H1 (cell line): ENCODE data around the gene CALHM5. TPM values are rescaled to one million over a fixed set of nuclear protein-coding genes. Genes with fewer than 3 reads are reported as not detected.

ENCODE experiments used
- BCL11A ChIP-seq, 2 experiments: IDR thresholded peaks; one replicate each; pipeline ENCODE4 v1.6.1; 2011; ENCODE audit warnings: low read depth in 2 of 2, low read length in 2 of 2, mild to moderate bottlenecking in 2 of 2
- CEBPB ChIP-seq: IDR thresholded peaks from 2 replicates; pipeline ENCODE4 v1.6.1; 2012; ENCODE audit warnings: low read depth, low read length
- CREB1 ChIP-seq: IDR thresholded peaks from 2 replicates; pipeline ENCODE4 v1.6.1; 2012; ENCODE audit warnings: inconsistent platforms
- CTBP2 ChIP-seq: IDR thresholded peaks from 2 replicates; pipeline ENCODE4 v1.7.0; 2011; ENCODE audit warnings: borderline replicate concordance, mild to moderate bottlenecking, moderate library complexity, mixed read lengths, low read length; ENCODE audit not compliant: insufficient read depth, insufficient read length
- CTCF ChIP-seq, 3 experiments: IDR thresholded peaks; 1 replicate in 2 of 3; 2 replicates in 1 of 3; pipeline versions ENCODE4 v1.5.1 to v1.6.1; 2011; ENCODE audit warnings: low read length in 3 of 3, mild to moderate bottlenecking in 3 of 3, inconsistent platforms in 2 of 3, low read depth in 1 of 3, moderate library complexity in 1 of 3; ENCODE audit not compliant: insufficient read depth in 1 of 3; ENCODE audit errors: control extremely low read depth in 1 of 3
- EGR1 ChIP-seq: IDR thresholded peaks from 2 replicates; pipeline ENCODE4 v1.6.1; 2011; ENCODE audit warnings: low read depth, low read length, borderline replicate concordance
- EP300 ChIP-seq, 2 experiments: IDR thresholded peaks; 1 replicate in 1 of 2; 2 replicates in 1 of 2; pipeline ENCODE4 v1.6.1; 2011 to 2012; ENCODE audit warnings: low read depth in 2 of 2, low read length in 2 of 2, mild to moderate bottlenecking in 2 of 2, borderline replicate concordance in 1 of 2, inconsistent platforms in 1 of 2, moderate library complexity in 1 of 2
- EZH2 ChIP-seq: fragments of 200-600 bp; sonication (generic); IDR thresholded peaks from 2 replicates; pipeline ENCODE4 v1.7.1; 2012; ENCODE audit warnings: low read depth, mild to moderate bottlenecking, moderate library complexity, low read length, inconsistent platforms; ENCODE audit not compliant: severe bottlenecking
- HDAC2 ChIP-seq, 2 experiments: fragments of 300-600 bp in 1 of 2; sonication (generic) in 1 of 2; IDR thresholded peaks; 2 replicates each; pipeline ENCODE4 v1.6.1; 2011 to 2012; ENCODE audit warnings: low read depth in 2 of 2, low read length in 2 of 2, mild to moderate bottlenecking in 2 of 2, moderate library complexity in 2 of 2, borderline replicate concordance in 1 of 2, inconsistent platforms in 1 of 2
- JUN ChIP-seq: IDR thresholded peaks from 2 replicates; pipeline ENCODE4 v1.6.1; 2011; ENCODE audit warnings: low read depth, mild to moderate bottlenecking, improper control_type of control experiment, low read length
- MAX ChIP-seq: IDR thresholded peaks from 2 replicates; pipeline ENCODE4 v1.6.1; 2012; ENCODE audit warnings: inconsistent platforms
- POLR2AphosphoS5 ChIP-seq: IDR thresholded peaks from 2 replicates; pipeline ENCODE4 v1.6.1; 2011; ENCODE audit warnings: low read depth, low read length
- RXRA ChIP-seq: IDR thresholded peaks from 2 replicates; pipeline ENCODE4 v1.6.1; 2011; ENCODE audit warnings: low read depth, mild to moderate bottlenecking, low read length, moderate library complexity; ENCODE audit not compliant: insufficient read depth
- SP1 ChIP-seq: IDR thresholded peaks from 2 replicates; pipeline ENCODE4 v1.6.1; 2011; ENCODE audit warnings: low read depth, low read length
- SP2 ChIP-seq: IDR thresholded peaks from 2 replicates; pipeline ENCODE4 v1.6.1; 2012; ENCODE audit warnings: mild to moderate bottlenecking, low read length, inconsistent platforms
- SRF ChIP-seq: IDR thresholded peaks from 2 replicates; pipeline ENCODE4 v1.6.1; 2011; ENCODE audit warnings: mild to moderate bottlenecking, low read depth, low read length, moderate library complexity
- TAF1 ChIP-seq: IDR thresholded peaks from 2 replicates; pipeline ENCODE4 v1.6.1; 2011; ENCODE audit warnings: mild to moderate bottlenecking, low read depth, low read length
- TAF7 ChIP-seq: optimal IDR thresholded peaks from 2 replicates; pipeline ENCODE3; 2011; ENCODE audit warnings: low read depth, mild to moderate bottlenecking, inconsistent platforms, low read length, moderate library complexity, borderline replicate concordance
- TBP ChIP-seq: IDR thresholded peaks from 2 replicates; pipeline ENCODE4 v1.6.1; 2011; ENCODE audit warnings: low read depth, low read length, improper control_type of control experiment
- YY1 ChIP-seq: IDR thresholded peaks from 2 replicates; pipeline ENCODE4 v1.6.1; 2011; ENCODE audit warnings: low read depth, mild to moderate bottlenecking, low read length
- polyA plus RNA-seq, 7 experiments: library from polyadenylated mRNA; depleted of rRNA in 3 of 7; stranded (reverse) in 5 of 7; unstranded in 2 of 7; fragments of >200 nt in 5 of 7; fragments of 200-250 nt in 2 of 7; gene quantifications; 1 replicate in 5 of 7; 2 replicates in 1 of 7; 4 replicates in 1 of 7; pipeline versions ENCODE4 v1.2.1 to v1.2.3, GENCODE V29; 2011 to 2013; ENCODE audit warnings: missing spikeins in 2 of 7, mixed read lengths in 2 of 7
- total RNA-seq: library from RNA; stranded (reverse); fragmentation: NEBNext Ultra II Directional; extraction: Animal tissue kit (Norgen Biotek cat#: 25700); gene quantifications from 2 replicates; pipeline ENCODE4 v1.2.1, GENCODE V29; 2021

The CALHM5 gene
- total and polyA plus RNA-seq, 2 of the 8 experiments (the other 6 are each of a cell fraction or from before 2014, with no cell fraction given): 0.05 to 0.09 TPM

GRCh38 chr6:116461932-116462885 is 49.2 kb upstream of the CALHM5 start (continued):
- peak in 1 of 2 experiments; percentile 2; a peak in 1 of 3 replicates for TF ChIP-seq EP300 (IDR thresholded peaks at IDR 0.05; ENCODE audit: borderline replicate concordance in 1 of 2, low read depth in 2 of 2, low read length in 2 of 2)
- TF ChIP-seq MAX: peak; percentile 99
- TF ChIP-seq POLR2AphosphoS5: 0 out of 2 replicates have a peak, but pooled peaks have one; percentile 18
- TF ChIP-seq CTBP2: no peak
- TF ChIP-seq EZH2: peak; percentile 50
- peak; percentile 44; the same call in 1 of the 2 replicates for TF ChIP-seq TBP
- TF ChIP-seq TAF1: peak; percentile 59
- no peak for TF ChIP-seq SP1
- no peak for TF ChIP-seq BCL11A (IDR thresholded peaks at IDR 0.05; ENCODE audit: low read depth in 2 of 2, low read length in 2 of 2)
- TF ChIP-seq SRF: no peak
- TF ChIP-seq SP2: no peak
- no peak for TF ChIP-seq CEBPB
- TF ChIP-seq YY1: no peak
- peak; percentile 58 for TF ChIP-seq TAF7
- no peak for TF ChIP-seq RXRA
- TF ChIP-seq EGR1: no peak
- peak; percentile 89 to 93; a peak in 3 of 4 replicates for TF ChIP-seq HDAC2 (IDR thresholded peaks at IDR 0.05; ENCODE audit: borderline replicate concordance in 1 of 2, low read depth in 2 of 2, low read length in 2 of 2)
- TF ChIP-seq JUN: no peak
- peak in 1 of 3 experiments; percentile 11; a peak in 1 of 4 replicates for TF ChIP-seq CTCF (IDR thresholded peaks at IDR 0.05; ENCODE audit: control extremely low read depth in 1 of 3, insufficient read depth in 1 of 3, low read depth in 1 of 3, low read length in 3 of 3)
- TF ChIP-seq CREB1: peak; percentile 28; the same call in 1 of the 2 replicates
